PC-3 (cell line): ENCODE measurements around the gene SPATA6.

Experiments
- EZH2 ChIP-seq: fragments of 300-600 bp; sonication (generic); IDR thresholded peaks from one replicate; pipeline ENCODE4 v1.6.1; 2017; ENCODE audit warnings: antibody characterized with exemption, mild to moderate bottlenecking, low read length; ENCODE audit not compliant: unreplicated experiment
- EZH2phosphoT487 ChIP-seq: fragments of 300-600 bp; sonication (generic); IDR thresholded peaks from 2 replicates; pipeline ENCODE4 v1.6.1; 2018; ENCODE audit warnings: mild to moderate bottlenecking, antibody characterized with exemption, low read length, borderline replicate concordance
- TF ChIP-seq, protein P1 (sequence below): fragments of 300-600 bp; sonication (generic); conservative IDR thresholded peaks from 2 replicates; pipeline ENCODE4 v1.5.1; 2017; ENCODE audit warnings: antibody characterized with exemption, low read depth, mild to moderate bottlenecking, low read length

DNA sequence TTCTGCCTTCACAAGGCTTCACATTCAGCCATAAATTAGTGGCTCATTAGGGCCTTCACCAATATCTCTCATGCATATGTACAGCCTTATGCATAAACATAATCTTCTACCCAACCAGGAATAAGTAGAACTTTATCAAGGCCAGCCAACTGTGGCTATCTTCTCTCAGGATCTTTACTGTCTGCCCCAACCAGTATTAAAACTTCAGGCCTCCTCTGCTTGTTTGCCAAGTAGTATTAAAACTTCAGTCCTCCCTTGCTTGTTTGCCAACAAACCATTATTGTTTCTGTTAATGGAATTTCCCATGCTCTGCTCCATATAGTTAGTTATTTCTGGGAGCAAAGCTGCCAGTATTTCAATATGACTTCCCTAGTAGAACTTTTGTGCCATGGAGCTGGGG, 169.4 kb downstream of the SPATA6 start:
- TF ChIP-seq, protein P1, sequence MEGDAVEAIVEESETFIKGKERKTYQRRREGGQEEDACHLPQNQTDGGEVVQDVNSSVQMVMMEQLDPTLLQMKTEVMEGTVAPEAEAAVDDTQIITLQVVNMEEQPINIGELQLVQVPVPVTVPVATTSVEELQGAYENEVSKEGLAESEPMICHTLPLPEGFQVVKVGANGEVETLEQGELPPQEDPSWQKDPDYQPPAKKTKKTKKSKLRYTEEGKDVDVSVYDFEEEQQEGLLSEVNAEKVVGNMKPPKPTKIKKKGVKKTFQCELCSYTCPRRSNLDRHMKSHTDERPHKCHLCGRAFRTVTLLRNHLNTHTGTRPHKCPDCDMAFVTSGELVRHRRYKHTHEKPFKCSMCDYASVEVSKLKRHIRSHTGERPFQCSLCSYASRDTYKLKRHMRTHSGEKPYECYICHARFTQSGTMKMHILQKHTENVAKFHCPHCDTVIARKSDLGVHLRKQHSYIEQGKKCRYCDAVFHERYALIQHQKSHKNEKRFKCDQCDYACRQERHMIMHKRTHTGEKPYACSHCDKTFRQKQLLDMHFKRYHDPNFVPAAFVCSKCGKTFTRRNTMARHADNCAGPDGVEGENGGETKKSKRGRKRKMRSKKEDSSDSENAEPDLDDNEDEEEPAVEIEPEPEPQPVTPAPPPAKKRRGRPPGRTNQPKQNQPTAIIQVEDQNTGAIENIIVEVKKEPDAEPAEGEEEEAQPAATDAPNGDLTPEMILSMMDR = no peak
- TF ChIP-seq EZH2phosphoT487 = no peak
- TF ChIP-seq EZH2 = no peak
